GM21619 (cell line): Measurements from ENCODE around the gene PYM1.
"Not testable (repeated sequence)": the region's sequence is repeated elsewhere in the genome, so short reads cannot be mapped to it uniquely, and the experiment has no call there.

Experiments used
- ATAC-seq: cut with Tn5 transposase; IDR thresholded peaks from one replicate; pipeline ENCODE4 v1.9.1; 2021; ENCODE audit not compliant: unreplicated experiment

Gene PYM1

DNA sequence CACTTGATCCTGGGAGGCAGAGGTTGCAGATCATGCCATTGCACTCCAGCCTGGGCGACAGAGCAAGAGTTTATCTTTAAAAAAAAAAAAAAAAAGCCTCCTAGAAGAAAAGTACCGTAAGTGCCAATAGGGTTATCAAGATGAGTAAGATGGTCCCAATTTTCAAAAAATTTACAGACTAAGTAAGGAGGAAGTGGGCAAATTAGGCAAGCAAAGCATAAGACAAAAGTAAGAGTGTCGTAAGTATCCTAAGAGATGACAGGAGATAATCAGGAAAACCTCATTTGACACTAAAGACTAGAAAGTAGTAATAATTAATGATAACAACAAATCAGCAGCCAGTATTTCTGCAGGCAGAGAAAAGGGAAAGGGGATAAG lies 12.2 kb downstream of the PYM1 start:
- no peak for ATAC-seq

DNA sequence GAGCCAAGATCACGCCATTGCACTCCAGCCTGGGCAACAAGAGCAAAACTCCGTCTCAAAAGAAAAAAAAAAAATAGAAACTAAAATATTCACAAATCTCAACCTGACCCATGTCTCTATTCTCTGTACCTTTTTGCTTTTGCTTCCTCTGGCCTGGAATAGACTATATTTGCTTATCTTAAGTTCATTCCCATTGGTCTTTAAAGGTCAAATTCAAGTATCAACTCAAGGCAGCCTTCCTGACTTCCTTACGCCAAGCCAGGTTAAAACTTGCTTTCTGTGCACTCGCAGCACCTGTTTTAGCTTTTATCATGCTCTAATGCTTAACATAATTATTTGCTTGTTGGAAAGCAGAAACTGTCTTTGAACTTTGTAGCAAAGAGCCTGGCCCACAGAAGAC lies 14.8 kb downstream of the PYM1 start:
- ATAC-seq, result no peak

DNA sequence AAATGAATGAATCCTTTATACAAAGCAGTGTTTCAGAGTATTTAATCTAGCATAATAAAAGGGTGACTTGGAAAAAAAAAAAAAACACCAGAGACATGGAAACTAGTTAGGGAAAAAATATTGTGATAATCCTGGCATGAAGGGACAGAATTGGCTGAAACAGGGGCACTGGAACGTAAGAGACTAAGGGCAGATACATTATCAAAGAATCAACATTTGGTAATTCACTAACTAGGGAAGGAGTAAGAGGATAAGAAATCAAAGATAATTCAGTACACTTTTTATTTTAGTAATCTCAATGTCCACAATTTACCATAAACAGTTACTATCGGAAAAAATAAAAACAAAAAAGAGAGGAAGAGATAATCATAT lies 18.2 kb downstream of the PYM1 start:
- no peak for ATAC-seq

DNA sequence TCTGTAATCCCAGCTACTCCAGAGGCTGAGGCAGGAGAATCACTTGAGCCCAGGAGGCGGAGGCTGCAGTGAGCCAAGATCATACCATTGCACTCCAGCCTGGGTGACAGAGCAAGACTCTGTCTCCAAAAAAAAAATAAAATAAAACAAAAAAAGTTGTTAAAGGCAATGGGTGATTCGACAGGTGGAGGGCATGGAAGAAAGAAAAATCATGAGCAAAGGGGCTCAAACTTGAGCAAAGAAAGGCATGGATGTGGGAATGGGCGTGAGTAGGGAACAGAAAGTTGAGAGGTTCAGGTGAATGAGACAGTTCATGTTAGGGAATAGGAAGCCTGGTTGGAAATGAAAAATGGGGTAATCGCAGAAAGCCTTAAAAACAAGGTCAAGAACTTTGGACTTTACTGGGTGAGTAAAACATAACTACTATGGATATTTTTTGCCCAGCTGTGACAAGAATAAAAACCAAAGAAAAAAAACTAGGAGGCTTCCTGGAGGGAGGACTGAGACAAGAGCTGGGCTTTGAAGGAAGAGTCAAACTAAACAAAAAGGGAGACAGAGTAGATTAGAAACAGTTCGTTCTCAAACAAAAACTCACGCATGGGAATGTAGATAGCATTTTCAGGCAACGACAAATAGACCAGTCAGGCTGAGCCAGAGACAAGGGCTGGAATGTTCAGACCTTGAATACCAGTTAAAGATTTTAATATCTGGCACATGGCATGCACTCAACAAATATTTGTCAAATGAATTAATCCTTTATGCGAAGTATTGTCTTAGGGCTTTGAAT lies 18.8 kb downstream of the PYM1 start:
- ATAC-seq, result no peak

DNA sequence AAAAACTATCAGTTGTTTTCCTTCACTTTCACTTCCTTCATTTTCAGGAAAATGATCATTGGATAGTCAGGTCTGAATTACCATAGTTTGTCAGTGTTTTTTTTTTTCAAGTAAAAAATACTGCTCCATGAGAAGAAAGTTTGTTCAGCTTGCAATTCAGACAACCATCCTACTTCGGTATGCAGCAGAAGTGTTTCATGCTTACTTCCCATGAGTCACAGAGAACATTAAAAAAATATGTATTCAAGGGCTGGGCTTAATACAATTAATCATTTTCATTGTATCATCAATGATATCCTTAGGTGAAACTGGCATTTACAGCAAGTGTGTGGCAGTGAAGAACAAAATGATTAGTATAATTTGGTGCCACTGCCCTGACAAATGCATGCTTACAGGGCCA lies 21.6 kb downstream of the PYM1 start:
- ATAC-seq, result no peak

DNA sequence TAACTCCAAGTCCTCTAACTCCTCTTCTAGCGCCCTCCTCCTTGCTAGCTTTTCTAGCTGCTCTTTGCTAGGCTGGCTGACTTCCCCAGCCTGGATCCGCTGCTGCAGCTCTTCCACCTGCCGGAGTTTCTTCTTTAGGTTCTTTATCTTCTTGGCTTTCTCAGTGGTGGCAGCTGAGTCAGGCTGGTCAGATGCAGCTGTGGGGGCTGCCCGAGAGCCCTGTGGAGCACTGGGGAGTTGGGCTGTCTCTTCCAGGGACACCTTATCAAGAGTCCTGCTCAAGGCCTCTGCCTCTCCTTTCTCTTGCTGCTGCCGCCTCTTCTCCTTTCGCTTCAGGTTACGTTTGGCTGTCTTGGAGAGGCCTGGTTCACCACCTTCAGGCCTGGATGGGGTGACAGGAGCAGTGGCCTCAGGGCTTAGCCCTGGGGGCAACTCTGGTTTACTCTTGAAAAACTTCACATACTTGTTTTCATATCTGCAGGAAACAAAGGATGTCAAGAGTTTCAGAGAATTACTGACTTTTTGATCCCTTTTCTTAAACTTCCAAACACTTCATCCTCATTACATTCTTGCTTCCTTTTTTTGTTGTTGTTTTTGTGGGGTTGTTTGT lies 25.7 kb downstream of the PYM1 start:
- no peak for ATAC-seq

DNA sequence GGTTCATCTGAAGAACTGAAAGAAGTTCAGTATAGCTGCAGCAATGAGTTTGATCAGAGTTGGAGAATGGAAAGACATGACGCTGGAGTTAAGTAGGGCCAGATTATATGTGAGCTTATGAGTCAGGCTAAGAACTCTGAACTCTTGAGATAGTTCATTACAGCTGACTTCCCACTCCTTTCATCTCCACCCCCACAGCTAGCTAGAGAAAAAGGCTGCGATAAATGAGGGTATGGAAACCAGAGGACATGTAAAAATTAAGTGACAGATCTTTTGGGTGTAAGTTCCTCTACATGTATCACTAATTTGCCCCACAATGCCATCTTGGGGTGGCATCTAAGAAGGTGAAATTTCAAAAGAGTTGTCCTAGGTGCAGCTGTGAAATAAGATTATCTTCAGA lies 28.6 kb downstream of the PYM1 start:
- no peak for ATAC-seq

DNA sequence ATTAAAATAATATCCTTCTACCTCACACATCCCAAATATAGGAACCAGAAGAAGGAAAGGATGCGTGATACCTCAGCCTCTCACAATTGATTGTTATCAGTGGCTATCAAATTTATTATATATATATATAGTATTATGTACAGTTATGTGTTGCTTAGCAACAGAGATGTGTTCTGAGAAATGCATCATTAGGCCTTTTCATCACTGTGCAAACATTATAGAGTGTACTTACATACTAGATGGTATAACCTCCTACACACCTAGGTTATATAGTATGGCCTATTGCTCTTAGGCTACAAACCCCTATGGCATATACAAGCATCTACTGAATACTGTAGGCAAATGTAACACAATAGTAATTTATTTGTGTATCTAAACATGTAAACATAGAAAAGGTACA lies 34.0 kb downstream of the PYM1 start:
- no peak for ATAC-seq

DNA sequence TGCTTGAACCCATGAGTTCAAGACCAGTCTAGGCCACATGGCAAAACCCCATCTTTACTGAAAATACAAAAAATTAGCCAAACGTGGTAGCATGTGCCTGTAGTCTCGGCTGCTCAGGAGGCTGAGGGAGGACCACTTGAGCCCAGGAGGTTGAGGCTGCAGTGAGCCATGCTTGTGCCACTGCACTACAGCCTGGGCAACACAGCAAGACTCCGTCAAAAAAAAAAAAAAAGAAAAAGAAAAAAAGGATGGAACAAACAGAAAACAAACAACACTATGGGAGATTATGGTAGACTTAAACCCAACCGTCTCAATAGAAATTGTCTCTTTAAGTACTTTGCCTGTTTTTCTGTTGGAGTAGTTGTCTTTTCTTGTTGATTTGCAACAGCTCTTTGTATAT lies 36.4 kb downstream of the PYM1 start:
- ATAC-seq, result no peak

DNA sequence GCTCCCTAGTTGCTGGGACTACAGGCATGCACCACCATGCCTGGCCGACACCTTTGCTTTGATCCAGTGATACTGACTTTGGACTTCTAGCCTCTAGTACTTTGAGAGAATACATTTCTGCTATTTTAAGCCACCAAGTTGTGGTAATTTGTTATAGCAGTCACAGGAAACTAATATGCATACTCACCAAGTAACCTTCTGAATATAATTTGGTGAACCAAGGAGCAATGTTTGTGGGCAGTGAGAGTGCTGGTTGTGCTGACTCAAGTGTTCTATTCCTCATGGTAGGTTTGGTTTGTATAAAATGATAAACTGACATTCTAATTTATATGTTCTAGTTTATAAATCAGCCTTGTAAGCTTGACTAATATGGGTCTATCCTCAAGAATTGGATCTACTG lies 42.6 kb downstream of the PYM1 start:
- ATAC-seq, result no peak

DNA sequence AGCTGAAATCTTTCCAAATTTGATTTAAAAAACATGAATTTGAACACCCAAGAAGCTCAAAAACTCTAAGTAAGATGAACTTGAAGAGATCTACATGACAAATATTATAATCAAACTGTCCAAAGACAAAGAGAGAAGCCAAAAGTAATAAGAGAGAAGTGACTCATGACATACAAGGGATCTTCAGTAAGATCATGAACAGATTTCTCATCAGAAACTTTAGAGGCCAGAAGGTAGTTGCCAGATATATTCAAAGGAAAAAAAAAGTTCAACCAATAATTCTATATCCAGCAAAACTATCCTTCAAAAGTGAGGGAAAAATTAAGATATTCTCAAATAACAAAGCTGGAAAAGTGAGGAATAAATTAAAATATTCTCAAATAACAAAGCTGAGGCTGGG lies 49.9 kb downstream of the PYM1 start:
- ATAC-seq, result no peak

DNA sequence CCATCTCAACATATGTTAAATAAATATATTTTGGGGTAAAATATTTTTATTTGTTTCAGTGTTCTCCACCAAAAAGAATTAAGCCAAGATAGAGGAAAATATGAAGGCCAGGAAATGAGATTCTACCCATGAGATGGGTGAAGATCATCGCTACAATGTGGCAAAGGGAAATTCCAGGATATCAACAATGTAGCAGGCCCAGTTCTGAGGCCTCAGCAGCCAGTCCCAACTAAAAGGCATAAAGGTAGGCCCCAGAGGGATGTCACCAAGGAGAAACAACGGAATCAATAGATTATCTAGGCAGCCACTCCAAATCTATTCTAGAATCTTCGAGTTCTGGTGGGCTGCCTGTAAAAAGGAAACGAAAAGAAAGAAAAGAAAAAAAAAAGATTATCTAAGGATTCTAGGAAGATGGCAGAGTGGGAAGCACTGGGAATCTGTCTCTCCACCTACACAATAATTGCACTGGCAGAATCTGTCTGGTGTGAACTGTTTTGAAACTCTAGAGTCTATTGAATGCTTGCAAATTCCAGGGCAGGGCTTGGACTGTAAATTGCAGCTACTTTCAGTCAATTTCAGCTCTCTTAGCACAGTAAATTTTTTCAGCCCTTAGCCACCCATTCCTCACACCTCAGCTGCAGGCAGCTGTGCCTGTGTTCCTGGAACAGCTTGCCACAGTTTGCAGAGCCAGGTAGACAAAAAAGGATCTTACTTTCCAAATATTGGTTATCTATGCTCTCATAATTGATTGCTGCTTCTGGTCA lies 51.8 kb downstream of the PYM1 start:
- ATAC-seq, result no peak

DNA sequence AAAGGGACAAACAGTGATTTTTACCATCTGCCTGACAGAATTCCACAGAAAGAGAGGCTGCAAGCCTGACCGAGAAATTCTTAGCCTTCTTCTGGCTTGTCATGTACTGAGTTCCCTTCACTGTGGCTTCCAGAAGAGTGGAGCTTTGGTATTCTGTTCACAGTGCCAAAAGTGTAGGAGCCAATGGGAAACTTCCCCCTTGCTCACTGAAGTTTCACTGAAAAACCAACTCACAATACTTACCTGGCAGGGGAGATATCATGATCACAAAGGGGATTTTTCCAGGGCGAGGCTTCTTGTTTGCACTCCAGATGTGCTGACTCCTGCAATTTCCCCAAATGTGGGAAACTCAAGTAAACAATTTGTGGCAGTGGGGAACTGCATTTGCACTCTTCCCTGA lies 53.3 kb downstream of the PYM1 start:
- ATAC-seq, result no peak

DNA sequence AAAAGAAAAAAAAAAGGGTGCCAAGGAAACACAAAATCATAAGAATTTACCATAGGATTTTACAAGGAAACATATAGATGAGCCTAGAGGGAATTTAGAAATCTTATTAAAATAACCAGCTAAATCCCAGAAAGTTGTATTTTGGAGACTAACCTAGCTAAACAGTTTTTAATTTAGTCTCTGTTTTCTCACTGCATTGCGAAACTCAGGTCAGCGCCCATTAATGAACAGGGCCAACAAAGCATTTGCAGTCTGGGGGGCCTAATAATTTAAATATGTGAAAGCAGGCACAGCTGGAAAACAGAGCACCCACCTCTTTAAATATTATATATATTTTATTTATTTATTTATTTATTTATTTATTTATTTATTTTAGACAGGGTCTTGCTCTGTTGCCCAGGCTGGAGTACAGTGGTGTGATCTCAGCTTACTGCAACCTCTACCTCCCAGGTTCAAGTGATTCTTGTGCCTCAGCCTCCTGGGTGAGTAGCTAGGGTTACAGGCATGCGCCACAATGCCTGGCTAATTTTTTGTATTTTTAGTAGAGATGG lies 61.2 kb downstream of the PYM1 start:
- not testable (repeated sequence) for ATAC-seq

DNA sequence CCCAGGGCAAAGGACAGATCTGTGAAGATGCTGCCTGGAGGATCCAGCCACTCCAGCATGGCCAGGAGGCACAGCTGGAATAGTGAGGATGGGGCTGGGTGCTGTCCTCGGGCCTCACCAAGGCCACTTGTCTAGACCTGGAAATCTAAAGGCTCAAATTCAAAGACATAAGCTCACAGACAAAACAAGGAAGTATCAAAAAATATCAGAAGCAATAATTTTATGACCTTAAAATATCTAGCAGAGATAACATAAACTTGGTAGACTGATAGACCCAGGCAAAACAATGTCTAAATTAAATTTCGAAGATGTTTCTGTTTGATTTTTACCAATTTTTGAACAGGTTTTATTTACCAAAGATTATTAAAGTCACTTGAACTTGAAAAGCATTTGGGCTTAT lies 62.4 kb downstream of the PYM1 start:
- no peak for ATAC-seq

DNA sequence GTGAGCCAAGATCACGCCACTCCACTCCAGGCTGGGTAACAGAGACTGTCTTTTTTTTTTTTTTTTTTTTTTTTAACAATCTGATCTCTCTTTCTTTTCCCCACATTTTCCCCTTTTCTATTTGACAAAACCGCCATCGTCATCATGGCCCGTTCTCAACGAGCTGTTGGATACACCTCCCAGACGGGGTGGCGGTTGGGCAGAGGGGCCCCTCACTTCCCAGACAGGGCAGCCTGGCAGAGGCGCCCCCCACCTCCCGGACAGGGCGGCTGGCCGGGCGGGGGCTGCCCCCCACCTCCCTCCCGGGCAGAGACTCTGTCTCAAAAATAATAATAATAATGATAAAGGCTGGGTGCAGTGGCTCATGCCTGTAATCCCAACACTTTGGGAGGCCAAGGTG lies 64.8 kb downstream of the PYM1 start:
- ATAC-seq, result not testable (repeated sequence)

DNA sequence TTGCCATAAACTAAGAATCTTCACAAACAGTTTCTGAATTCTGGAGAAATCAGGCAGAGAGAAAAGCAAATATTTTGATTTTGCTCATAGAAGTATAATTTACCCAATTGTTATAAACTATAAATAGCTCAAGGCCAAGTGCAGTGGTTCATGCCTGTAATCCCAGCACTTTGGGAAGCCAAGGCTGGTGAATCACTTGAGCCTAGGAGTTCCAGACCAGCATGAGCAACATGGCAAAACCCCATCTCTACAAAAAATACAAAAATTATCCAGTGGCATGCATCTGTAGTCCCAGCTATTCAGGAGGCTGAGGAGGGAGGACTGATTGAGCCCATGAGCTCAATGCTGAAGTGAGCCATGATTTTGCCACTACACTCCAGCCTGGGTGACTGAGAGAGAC lies 65.4 kb downstream of the PYM1 start:
- ATAC-seq, result no peak

DNA sequence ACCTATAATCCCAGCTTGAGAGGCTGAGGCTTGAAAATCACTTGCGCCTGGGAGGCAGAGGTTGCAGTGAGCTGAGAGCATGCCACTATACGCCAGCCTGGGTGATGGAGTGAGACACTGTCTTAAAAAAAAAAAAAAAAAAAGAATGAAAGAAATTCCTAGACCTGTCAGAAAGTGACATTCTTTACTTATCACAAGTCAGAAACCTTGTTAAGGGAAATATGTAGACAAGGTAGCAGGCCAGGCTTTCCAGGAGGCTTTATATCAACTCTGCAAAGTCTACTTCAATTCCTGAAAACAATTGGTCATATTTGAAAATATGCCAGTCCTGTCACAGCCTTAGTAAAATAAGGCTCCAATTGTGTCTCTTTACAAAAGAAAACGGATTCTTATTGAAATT lies 65.8 kb downstream of the PYM1 start:
- no peak for ATAC-seq

DNA sequence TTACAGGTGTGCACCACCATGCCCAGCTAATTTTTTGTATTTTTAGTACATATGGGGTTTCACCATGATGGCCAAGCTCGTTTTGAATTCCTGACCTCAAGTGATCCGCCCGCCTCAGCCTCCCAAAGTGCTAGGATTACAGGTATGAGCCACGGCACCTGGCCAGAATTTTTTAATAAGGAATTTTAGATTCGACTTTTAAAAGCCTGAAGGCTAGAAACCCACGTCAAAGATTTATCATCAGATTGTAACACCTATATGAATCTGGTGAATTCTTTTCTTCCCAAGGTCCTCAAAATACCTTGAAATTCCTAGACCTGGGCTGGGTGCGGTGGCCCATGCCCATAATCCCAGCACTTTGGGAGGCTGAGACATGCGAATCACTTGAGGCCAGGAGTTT lies 66.3 kb downstream of the PYM1 start:
- ATAC-seq, result no peak

DNA sequence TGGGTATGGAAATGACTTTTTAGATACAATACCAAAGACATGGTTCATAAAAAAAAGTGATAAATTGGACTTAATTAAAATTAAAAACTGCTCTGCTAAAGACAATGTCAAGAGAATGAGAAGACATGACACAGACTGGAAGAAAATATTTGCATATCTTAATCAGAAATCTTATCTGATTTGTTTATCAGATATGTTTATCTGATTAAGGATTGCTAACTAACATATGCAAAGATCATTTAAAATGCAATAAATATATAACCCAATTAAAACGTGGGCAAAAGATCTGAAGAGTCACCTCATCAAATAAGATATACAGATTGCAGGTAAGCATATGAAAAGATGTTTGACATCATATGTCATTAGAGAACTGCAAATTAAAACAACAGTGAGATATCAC lies 75.0 kb downstream of the PYM1 start:
- ATAC-seq, result no peak
